Measurements from ENCODE around the gene PPM1E.
"Not testable (repeated sequence)": the region's sequence is repeated elsewhere in the genome, so short reads cannot be mapped to it uniquely, and the experiment has no call there.

PPM1E gene

DNA sequence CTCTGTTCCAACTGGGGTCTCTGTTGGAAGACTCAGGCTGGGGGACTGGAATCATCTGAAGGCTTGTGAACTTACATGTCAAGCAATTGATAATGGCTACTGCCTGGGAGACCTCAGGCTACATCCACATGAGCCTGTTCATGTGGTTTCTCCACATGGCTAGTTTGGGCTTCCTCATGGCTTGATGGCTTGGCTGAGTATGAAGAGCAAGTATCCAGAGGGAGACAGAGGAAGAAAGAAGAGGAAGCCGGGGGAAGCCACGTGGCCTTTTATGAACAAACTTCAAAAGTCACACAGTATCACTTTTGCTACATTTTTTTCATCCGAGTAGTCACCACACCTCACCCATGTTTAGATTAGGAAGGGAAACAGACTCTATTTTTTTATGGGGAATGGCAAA lies 192.2 kb downstream of the PPM1E start:
- no peak for DNase-seq (ENCODE audit: low spot score)

DNA sequence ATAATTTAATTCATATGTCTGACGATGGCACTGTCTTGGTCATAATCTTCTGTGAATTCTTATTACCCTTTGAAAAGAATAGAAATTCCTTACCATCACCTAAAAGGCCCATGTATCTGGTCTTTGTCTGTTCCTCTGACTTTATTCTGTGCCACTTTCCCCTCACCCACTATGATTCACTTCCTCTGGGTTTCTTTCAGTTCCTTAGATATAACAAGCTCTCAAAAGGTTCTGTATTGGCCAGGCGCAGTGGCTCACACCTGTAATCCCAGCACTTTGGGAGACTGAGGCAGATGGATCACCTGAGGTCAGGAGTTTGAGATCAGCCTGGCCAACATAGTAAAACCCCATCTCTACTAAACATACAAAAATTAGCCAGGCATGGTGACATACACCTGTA lies 198.7 kb downstream of the PPM1E start:
- not testable (repeated sequence) for DNase-seq (ENCODE audit: low spot score)

DNA sequence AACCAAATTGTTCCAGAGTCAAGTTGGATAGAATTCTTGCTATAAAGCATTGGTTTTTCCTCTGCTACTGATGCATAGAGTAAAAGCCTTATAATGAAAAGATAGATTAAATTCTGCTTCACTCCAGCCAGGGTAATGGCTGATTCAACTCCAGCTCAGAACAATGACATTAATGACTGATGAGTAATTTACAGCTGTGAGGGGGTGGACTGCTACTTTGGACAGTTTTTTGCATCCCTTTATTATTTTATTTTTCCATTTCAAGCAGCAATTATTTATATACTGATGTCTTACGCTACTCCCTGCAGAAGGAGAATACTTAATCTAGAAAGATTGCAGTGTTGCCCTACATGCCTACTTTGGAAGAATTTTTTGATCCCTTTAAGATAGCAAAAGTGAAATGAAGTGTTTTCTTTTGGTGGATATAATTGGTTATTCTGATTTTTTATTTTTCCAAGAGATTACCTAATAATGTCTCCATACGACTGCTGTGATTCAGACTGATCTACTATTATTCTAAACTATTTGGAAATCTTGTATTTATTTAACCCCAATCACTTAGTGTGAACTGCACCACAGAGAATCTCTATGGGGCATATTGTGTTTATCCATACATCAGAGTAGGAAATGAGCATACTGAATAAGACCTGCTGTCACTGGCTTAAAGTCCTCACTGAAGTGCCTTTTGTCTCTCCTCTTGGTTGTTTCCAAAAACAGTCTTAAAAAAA lies 201.5 kb downstream of the PPM1E start:
- no peak for DNase-seq (ENCODE audit: low spot score)

DNA sequence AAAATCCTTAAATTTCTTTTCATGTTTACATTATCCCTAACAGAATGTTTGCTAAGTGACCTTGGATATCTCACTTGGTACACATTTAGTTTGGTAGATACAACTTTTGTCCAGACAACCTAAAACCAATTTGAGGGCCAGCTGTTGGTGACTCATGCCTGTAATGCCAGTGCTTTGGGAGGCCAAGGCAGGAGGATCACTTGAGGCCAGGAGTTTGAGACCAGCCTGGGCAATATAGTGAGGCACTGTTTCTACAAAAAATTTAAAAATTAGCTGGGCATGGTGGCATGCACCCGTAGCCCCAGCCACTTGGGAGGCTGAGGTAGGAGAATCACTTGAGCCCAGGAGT lies 202.0 kb downstream of the PPM1E start:
- DNase-seq (ENCODE audit: low spot score), result not testable (repeated sequence)

DNA sequence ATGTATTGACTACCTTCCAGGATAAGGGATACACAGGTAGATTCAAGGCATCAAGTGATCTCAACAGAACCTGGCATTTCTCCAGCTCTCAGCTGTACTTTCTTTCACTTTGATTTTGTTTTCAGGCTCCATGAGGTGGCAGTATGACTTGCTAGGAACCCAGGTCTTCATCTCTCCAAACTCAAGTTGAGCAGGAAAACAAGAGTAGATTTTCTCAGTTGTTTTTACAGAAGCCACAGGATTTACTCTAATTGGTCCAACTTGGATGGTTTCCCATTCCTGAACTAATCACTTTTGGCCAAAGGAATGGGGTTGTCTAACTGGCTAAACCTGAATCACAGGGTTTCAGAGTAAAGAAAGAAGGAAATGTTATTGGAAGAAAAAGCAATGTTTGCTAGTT lies 204.4 kb downstream of the PPM1E start:
- DNase-seq (ENCODE audit: low spot score), result peak; percentile 22

DNA sequence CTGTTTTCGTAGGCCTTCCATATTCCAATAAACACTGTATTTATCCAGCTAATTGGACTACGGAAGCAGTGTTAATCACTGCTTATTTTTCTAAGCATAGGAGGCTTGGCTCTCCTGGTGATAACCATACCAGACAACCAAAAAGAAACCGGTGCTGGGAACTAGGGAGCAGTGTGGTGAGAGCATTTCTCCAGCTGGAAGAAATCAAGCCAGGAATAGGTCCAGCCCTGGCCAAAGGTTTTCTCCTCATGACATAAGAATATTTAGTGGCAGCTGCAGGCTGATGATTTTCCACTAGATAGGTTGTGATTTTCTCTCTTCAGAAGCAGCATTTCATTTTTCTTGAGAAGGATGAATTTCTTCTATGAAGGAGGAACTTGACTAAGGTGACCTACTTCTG lies 209.6 kb downstream of the PPM1E start:
- no peak for DNase-seq (ENCODE audit: low spot score)

DNA sequence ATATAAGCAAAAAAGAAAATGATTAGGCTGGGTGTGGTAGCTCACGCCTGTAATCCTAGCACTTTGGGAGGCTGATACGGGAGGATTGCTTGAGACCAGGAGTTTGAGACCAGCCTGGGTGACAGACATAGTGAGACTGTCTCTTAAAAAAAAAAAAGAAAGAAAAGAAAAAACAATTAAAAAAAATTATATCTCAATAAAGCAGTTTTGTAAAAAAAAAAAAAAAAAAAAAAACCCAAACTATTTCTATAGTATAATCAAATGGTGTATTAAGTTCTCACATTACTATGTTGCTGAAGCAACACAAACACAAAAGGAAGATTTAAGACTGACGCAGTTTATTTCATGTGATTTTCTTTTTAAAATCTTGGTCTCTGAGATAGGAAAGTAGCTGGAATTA lies 210.6 kb downstream of the PPM1E start:
- no peak for DNase-seq (ENCODE audit: low spot score)

DNA sequence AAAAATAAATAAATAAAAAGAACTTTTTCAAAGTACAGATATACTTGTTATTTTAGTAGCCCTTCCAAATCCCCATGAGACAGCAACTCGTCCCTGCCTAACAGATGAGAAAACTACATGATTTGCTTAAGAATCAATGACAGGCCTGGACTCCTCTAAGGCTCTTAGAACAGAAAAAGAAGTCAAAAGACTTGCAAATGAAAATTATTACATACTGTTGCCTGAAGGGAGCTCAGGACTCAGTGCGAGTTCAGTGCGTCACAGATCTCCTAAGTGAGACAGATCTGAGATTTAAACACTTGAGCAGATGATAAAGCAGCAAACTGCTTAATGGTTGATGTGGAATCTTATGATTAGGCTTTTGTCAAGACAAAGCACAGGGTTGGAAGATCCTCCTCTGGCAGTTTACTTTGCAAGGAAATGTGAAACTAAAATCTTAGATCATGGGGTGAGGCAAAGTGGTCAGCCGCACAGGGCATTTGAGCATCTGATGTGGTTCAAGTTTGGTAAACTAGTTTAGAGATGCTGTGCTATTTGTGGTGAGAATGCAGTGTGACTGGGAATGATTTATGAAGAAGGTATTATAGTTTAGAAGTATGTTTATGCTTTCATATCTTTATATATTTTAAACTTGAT lies 212.9 kb downstream of the PPM1E start:
- no peak for DNase-seq (ENCODE audit: low spot score)

DNA sequence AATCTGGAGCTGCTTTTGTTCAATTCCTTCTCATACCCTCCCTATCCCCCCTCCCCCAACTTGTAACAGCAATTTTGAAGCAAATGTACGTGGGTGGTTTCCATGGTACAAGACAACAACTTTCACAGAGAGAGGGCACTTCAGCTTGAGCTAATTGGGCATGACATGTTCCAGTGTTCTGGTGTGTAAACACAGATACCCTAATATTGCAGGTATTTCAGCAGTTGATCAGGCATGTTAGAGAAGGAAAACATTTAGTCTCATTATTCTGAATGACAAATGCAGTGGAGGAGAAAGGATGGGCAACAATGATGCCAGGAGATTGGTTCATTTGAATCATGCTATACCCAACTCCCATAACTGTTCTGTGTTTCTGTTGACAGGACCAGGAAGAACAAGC lies 213.5 kb downstream of the PPM1E start:
- DNase-seq (ENCODE audit: low spot score), result no peak

DNA sequence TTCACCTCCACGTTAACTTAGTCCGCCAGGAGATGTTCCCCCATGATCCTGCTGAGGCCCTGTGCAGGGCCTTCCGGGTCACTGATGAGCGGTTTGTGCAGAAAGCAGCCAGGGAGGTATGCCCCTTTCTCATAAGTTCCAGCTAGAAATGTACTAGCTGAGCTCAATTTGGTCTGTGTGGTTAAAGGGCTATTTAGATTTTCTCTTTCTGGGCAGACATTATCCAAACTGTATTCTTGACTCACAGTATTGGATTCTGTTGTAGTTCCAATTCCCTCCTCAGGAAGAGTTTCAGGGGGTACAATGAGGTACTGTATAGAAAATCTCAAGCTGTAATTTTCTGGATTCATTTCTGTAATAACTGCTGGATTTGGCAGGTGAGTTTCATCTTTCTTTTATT lies 214.0 kb downstream of the PPM1E start:
- no peak for DNase-seq (ENCODE audit: low spot score)

DNA sequence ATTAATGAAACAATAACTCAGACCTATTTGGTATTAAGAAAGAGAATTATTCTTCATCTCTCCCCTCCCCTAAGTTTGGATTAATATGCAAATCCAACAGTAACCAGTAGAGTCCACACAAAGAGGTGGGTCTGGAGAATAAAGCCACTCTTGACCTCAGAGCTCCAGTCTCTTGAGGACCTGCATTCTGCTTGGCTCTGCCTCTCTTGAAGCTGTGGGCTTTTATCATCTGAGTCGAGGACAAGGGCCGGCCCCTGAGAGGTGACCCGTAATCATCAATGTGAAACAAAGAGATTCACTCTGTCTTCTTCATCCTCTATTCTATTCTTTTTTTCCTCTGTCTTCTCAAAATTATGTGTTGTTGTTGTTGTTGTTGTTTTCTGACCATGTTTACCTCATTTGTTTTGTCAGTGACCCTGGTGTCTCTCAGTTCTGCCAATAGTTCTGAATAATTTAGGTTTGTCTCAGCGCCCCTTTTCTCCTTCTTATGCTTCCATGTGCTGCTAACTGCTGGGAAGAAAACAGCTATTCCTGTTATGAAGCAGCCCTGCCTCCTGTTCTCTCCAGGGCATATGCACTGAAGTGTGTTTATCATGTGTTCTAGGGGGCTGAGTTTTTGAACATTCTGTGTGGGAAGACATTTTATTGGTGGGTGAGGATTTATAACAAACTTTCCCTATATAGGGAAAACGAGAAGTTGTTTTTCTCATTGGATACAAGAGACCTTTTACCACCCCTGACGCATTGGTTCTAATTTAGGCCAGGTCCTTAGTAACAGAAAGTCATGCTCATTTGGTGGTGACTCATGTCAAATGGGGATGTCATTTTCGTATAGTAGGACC lies 215.2 kb downstream of the PPM1E start:
- DNase-seq (ENCODE audit: low spot score), result no peak

DNA sequence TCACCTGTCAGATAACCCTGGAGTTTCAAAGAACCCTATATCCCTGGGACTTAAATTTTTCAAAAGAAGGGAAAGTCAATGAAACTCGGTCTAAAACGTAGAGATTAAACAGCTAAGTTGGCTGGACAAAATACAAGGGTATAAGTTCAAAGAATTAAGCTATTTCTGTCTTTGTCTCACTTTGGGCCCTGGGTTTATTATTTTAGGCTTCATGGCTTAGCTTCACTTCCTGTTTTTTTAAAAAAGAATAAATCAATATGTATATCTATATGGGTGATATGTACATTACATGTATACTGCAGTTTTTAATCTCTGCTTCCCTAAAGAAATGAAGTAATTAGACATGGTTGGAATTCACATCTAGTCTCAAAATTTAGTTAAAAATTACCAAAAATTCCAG lies 218.7 kb downstream of the PPM1E start:
- no peak for DNase-seq (ENCODE audit: low spot score)

DNA sequence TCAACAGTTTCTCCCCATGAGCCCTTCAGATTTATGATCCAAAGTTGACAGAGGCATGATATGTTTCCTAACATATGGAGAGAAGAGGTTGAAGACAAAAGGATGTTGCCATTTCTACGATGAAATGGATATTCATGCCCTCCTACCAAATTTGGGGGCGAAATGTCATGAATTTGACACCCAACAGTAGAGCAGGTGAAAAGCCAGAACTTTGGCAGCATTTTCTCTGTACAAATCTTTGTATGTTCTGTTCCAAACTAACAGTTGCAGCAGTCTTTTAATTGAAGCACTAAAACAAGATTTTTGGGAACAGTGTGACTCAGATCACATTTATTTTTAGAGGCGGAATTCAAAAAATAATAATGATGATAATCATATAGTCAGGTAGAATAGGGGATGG lies 220.9 kb downstream of the PPM1E start:
- DNase-seq (ENCODE audit: low spot score), result no peak

DNA sequence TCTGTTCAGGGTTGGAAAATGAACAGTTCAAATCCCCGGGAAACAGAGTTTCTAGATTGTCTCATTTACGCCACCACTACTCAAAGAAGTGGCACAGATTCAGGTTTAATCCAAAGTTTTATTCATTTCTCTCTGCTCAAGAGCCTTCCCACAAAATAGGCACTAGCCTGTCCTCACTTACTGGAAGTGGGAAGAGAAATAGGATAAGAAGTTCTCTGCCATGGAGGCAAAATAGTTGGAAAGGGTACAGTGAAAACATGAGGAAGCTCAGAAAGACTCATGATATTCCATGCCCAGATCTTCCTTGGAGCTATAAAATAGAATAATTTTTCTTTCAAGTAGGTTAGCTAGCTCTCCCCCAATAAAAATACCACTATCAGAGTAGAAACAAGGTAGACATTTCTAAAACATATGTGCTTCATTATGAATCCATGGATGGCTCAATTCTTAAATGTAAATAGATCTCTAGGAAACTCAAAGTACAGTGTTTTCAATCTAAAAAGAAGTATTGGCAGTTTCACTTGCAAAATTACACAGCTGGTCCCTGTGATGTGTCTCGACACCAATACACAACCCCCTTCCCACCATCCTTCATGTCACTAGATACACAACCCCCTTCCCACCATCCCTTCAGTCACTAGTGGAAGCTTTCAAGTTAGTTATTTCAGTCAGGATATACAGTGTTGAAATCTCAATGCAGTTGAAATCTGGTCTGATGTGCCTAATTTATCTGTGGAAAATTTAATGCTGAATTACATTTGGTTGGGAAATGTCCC lies 225.2 kb downstream of the PPM1E start:
- no peak for DNase-seq (ENCODE audit: low spot score)

DNA sequence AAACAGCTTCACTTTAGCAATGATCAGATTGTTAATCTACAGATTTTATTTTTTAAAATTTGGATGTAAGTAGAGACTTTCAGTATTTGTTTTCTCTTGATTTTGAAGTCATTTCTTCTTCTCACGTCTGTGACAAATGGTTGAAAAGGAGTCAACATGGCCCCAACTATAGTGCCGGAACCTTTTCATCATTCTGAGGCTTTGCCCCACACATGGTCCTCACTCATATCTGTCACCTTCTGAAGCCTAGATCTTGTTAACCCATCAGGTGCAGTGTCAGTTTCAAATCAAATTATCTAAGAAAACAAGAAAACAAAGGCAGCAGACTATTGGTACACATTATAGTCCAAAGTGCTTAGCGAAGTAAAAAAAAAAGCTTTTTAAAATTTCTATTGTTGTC lies 227.0 kb downstream of the PPM1E start:
- DNase-seq (ENCODE audit: low spot score), result no peak

DNA sequence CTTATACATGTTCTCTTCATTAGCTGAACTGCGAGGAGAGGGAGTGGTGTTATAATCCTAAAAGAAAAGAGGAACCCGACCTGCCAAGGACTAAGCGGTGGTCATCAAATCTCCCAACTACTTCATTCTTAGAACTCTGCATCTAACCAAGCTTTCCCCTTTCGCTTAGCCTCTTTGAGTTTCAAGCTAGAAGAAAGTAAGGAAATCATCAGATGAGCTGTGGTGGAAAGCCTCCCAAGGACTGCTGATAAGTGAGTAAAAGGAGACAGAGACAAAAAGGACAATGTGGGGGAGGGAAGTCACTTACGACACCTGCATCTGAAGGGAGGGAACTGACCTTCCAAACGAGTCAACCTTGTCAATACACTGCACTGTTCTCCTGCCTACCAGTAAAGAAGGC lies 229.7 kb downstream of the PPM1E start:
- no peak for DNase-seq (ENCODE audit: low spot score)

DNA sequence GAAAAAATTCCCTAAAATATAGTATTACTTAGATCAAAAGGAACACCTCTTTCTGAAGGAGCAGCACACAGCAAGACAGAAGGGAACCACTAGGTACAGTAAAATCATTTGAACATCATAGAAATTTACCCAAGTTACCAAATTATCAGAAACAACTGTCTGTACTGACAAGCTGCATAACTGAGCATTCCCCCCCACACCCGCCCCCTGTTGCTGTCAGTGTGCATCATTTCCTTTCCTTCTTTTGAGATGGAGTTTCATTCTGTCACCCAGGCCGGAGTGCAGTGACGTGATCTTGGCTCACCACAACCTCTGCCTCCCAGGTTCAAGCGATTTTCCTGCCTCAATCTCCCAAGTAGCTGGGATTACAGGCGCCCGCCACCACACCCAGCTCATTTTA lies 230.3 kb downstream of the PPM1E start:
- DNase-seq (ENCODE audit: low spot score), result no peak

DNA sequence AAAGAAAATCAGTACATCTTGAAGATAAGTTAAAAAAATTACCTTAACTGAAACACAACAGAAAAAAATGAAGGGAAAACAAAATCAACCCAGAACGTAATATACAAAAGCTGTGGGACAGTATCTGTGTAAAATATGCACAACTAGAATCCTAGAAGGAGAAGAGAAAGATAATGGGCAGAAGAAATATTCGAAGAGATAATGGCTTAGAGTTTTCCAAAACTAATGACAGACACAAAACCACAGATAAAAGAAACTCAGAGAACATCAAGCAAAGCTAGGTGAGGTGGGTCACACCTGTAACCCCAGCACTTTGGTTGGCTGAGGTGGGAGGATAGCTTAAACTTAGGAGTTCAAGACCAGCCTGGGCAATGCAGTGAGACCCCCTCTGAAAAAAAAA lies 234.0 kb downstream of the PPM1E start:
- no peak for DNase-seq (ENCODE audit: low spot score)

DNA sequence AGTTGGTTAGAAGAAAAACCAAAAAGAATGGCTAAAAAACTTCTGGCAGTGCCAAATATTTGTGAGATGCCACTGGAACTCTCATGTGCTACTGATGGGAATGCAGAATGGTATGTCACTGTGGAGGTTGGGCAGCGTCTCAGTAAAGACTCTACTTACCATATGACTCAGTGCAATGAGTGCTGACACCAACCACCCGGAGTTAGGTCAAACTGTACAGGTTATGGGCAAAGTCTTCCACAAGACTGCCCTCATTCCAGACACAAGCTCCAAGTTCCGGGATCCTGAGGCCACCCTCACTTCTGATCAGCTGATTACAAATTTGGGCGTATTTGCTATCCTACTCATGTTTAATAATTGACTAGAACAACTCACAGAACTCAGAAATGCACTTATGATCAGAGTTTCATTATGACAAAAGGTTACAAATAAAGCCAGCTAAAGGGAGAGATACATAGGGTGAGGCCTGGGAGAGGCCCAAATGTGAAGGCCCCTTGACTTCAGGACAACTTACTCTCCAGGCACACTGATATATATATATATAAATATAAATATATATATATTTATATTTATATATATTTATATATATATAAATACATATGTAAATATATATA lies 236.2 kb downstream of the PPM1E start:
- DNase-seq (ENCODE audit: low spot score), result no peak

DNA sequence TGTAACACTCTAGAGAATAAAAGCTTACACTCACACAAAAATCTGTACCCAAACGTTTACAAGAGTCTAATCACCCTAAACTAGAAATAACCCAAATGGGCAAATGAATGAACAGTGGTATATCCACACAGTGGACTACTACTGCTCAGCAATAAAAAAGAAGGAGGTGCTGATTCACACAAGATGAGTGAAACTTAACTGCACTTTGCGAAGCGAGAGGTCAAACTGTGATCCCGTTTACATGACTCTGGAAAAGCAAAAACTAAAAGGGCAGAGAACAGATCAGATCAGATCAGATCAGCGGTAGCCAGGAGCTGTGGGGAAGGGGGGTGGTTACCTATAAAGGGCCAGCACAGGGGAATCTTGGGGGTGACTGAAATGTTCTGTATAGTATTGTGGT lies 237.7 kb downstream of the PPM1E start:
- DNase-seq (ENCODE audit: low spot score), result no peak

DNA sequence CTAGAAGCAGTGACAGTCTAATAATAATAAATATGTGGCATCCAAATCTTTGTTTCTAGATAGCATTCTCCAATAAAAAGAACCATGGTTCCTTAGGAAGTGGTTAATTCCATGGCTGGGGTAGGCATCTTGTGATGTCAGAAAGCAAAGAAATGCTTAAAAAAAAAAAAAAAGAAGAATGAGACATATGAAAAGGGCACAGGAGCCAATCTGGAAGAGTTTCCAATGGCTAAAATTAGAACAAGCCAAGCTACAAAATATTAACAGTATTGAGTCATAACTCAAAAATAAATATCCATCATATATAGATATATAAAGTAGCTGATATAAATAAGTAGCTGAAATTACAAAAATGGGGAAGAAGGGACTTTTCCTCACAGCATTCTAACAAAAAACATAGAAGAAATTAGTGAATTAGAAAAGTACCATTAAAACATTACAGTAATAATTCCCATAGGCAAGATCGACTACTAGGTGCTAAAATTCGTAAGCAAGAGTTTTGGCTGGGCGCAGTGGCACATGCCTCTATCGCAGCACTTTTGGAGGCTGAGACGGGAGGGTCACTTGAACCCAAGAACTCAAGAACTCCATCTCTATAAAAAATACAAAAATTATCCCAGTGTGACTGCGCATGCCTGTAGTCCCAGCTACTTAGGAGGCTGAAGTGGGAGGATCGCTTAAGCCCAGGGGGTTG lies 239.7 kb downstream of the PPM1E start:
- no peak for DNase-seq (ENCODE audit: low spot score)
